Endothelial cell of umbilical vein (primary cell): ENCODE measurements around the gene HOXC12. TPM values are rescaled to one million over a fixed set of nuclear protein-coding genes. Genes with fewer than 3 reads are reported as not detected.

Source experiments
- BruUV-seq: library from RNA; stranded (reverse); fragments of 400-500 nt; replicated peaks from 2 replicates; lab custom pipeline; 2021; lab: Mats Ljungman, UMichigan
- CTCF ChIA-PET: fragments of 300-600, 350-600 bp; sonication (Branson Sonifier 250); formaldehyde crosslinking; loops from one replicate; lab custom pipeline; 2021; ENCODE audit warnings: antibody characterized with exemption, inconsistent platforms; lab: Charles Lee
- POLR2A ChIA-PET: fragments of 300-600, 350-600 bp; sonication (Branson Sonifier 250); formaldehyde crosslinking; loops from one replicate; lab custom pipeline; 2021; ENCODE audit warnings: antibody characterized with exemption, inconsistent platforms; lab: Charles Lee
- DNase-seq: peaks from one replicate; pipeline ENCODE4 v3.0.0-alpha.2; 2011; ENCODE audit warnings: low read depth, low spot score
- FAIRE-seq: peaks from 2 replicates; lab custom pipeline; 2011; peaks lifted over from hg19 to GRCh38; lab: Jason Lieb, UNC
- H2AFZ ChIP-seq: 2 replicates; pipeline ENCODE4 v1.6.0; 2012; ENCODE audit warnings: low read depth, low read length, control low read depth, inconsistent platforms
- H3K27ac ChIP-seq: 2 replicates; pipeline ENCODE4 v1.5.1; 2011; ENCODE audit warnings: low read depth, mild to moderate bottlenecking, control low read depth, low read length, moderate library complexity; ENCODE audit not compliant: insufficient read depth
- H3K27me3 ChIP-seq, 2 experiments: 2 replicates each; pipeline versions ENCODE4 v1.6.0 to v1.6.1; 2011; ENCODE audit warnings: low read length in 2 of 2, mixed read lengths in 1 of 2; ENCODE audit not compliant: control insufficient read depth in 2 of 2, insufficient read depth in 2 of 2
- H3K36me3 ChIP-seq, 2 experiments: 2 replicates in 1 of 2; 3 replicates in 1 of 2; pipeline ENCODE4 v1.5.1; 2011; ENCODE audit warnings: low read length in 2 of 2, mild to moderate bottlenecking in 1 of 2, moderate library complexity in 1 of 2; ENCODE audit not compliant: control insufficient read depth in 2 of 2, insufficient read depth in 2 of 2; ENCODE audit errors: extremely low read depth in 1 of 2
- H3K4me1 ChIP-seq: 3 replicates; pipeline ENCODE4 v1.5.1; 2011; ENCODE audit warnings: mild to moderate bottlenecking, low read length; ENCODE audit not compliant: control insufficient read depth, insufficient read depth; ENCODE audit errors: extremely low read depth
- H3K4me2 ChIP-seq: 2 replicates; pipeline ENCODE4 v1.6.1; 2011; ENCODE audit warnings: low read length, control low read depth, mixed read lengths; ENCODE audit not compliant: insufficient read depth
- H3K4me3 ChIP-seq, 3 experiments: fragments of 200-600 bp in 1 of 3; sonication (generic), shearing (Covaris generic) in 1 of 3; replicated peaks in 1 of 3; 2 replicates each; pipeline ENCODE4 v1.5.1; 2011 to 2016; ENCODE audit warnings: control low read depth in 3 of 3, low read length in 3 of 3, mild to moderate bottlenecking in 2 of 3, inconsistent platforms in 1 of 3, low read depth in 1 of 3, moderate library complexity in 1 of 3; ENCODE audit not compliant: insufficient read depth in 1 of 3
- H3K79me2 ChIP-seq: 2 replicates; pipeline ENCODE4 v1.6.0; 2012; ENCODE audit warnings: low read length, inconsistent platforms; ENCODE audit not compliant: control insufficient read depth, insufficient read depth
- H3K9ac ChIP-seq: replicated peaks from 2 replicates; pipeline ENCODE3; 2011; ENCODE audit warnings: low read length, control low read depth; ENCODE audit not compliant: insufficient read depth; ENCODE audit errors: extremely low read depth
- H3K9me1 ChIP-seq: replicated peaks from 3 replicates; pipeline ENCODE4 v1.6.0; 2011; ENCODE audit warnings: mild to moderate bottlenecking, low read length; ENCODE audit not compliant: control insufficient read depth, insufficient read depth; ENCODE audit errors: extremely low read depth
- H3K9me3 ChIP-seq: replicated peaks from 2 replicates; pipeline ENCODE4 v1.5.1; 2012; ENCODE audit warnings: low read length, inconsistent platforms; ENCODE audit not compliant: control insufficient read depth, insufficient read depth
- H4K20me1 ChIP-seq: replicated peaks from 2 replicates; pipeline ENCODE3; 2011; ENCODE audit warnings: mild to moderate bottlenecking, low read length; ENCODE audit not compliant: control insufficient read depth, insufficient read depth; ENCODE audit errors: extremely low read depth
- CTCF ChIP-seq, 2 donors: IDR thresholded peaks; 1 replicate in 1 of 2; 2 replicates in 1 of 2; pipeline ENCODE4 v1.5.1; 2011; ENCODE audit warnings: low read length in 2 of 2, mild to moderate bottlenecking in 2 of 2, moderate library complexity in 2 of 2, control low read depth in 1 of 2, inconsistent platforms in 1 of 2, low read depth in 1 of 2; ENCODE audit not compliant: insufficient read depth in 1 of 2; ENCODE audit errors: extremely low read depth in 1 of 2
- EZH2 ChIP-seq: IDR thresholded peaks from 2 replicates; pipeline ENCODE4 v1.6.1; 2012; ENCODE audit warnings: borderline replicate concordance, low read depth, mild to moderate bottlenecking, moderate library complexity, low read length, inconsistent platforms; ENCODE audit not compliant: severe bottlenecking
- FOS ChIP-seq: IDR thresholded peaks from 2 replicates; pipeline ENCODE4 v1.6.1; 2011; ENCODE audit warnings: mild to moderate bottlenecking, low read length, moderate library complexity, borderline replicate concordance; ENCODE audit not compliant: insufficient read depth
- GATA2 ChIP-seq: IDR thresholded peaks from 2 replicates; pipeline ENCODE4 v1.7.0; 2011; ENCODE audit warnings: low read depth, mild to moderate bottlenecking, moderate library complexity, mixed read lengths, low read length; ENCODE audit not compliant: insufficient read length, insufficient read depth
- JUN ChIP-seq: IDR thresholded peaks from 2 replicates; pipeline ENCODE4 v1.6.1; 2011; ENCODE audit warnings: borderline replicate concordance, low read depth; ENCODE audit not compliant: insufficient read length, insufficient read depth
- MAX ChIP-seq: IDR thresholded peaks from 2 replicates; pipeline ENCODE4 v1.6.1; 2011; ENCODE audit not compliant: insufficient read depth, insufficient read length
- POLR2A ChIP-seq: IDR thresholded peaks from 2 replicates; pipeline ENCODE4 v1.6.1; 2012; ENCODE audit warnings: low read depth, mild to moderate bottlenecking, control low read depth, low read length
- POLR2AphosphoS5 ChIP-seq: IDR thresholded peaks from 2 replicates; pipeline ENCODE4 v1.6.1; 2012; ENCODE audit warnings: low read depth, mild to moderate bottlenecking, control low read depth, low read length, moderate library complexity; ENCODE audit not compliant: insufficient read depth
- dilution Hi-C: fragments of 300-500 bp; cut with MboI; formaldehyde crosslinking; loops from one replicate; pipeline ENCODE4 v1.15.0; 2019; ENCODE audit warnings: low sequenced_read_pairs; ENCODE audit not compliant: extremely low pct_ligation_motif_present
- intact Hi-C: fragments of 100-400 bp; cut with micrococcal nuclease; formaldehyde crosslinking; loops from one replicate; pipeline ENCODE4 v1.10.0; 2022
- polyA plus RNA-seq, 4 experiments: library from polyadenylated mRNA; depleted of rRNA in 3 of 4; stranded (reverse) in 3 of 4; unstranded in 1 of 4; fragments of >200 nt; gene quantifications; 2 replicates each; pipeline versions ENCODE4 v1.2.1 to v1.2.3, GENCODE V29; 2011 to 2012; ENCODE audit warnings: missing spikeins in 1 of 4
- total RNA-seq: library from RNA; stranded (reverse); gene quantifications from 2 replicates; pipeline ENCODE4 v1.2.3, GENCODE V29; 2021

Gene HOXC12
- total and polyA plus RNA-seq, 2 donors (not counting 3 experiments of a cell fraction or from before 2014, with no cell fraction given), result not detected

- Histone ChIP-seq H3K36me3 (no peaks in the 10 kb centered on the region), H3K4me1 (no peaks in the 10 kb centered on the region), H3K9me3 (no peaks in the 10 kb centered on the region), H4K20me1 (no peaks in the 10 kb centered on the region), H3K27me3 (peaks cover 76 to 95% of the 10 kb centered on the region in 2 experiments), H3K27ac (no peak overlapping the region), H3K79me2 (no peaks in the 10 kb centered on the region), H3K4me3 (no peak overlapping the region), H3K4me2 (no peak overlapping the region), H3K9me1 (no peaks in the 10 kb centered on the region), H2AFZ (no peak overlapping the region), H3K9ac (no peak overlapping the region)
- TF ChIP-seq EZH2 (no peak), FOS (no peak)
- intact Hi-C loops (loop anchor here (10.0 kb wide), 1 partner anchor 362 kb away; the partner anchor contains the start of gene GPR84), dilution Hi-C loops (no loop called here)
- no peak for FAIRE-seq
- DNase-seq, result no peak
- BruUV-seq, result no TSS peak
- CTCF ChIA-PET, result interaction anchor here (0.8 to 17.0 kb wide), 4 partner anchors 16 to 205 kb away, joined by 3 to 616 read pairs (median 4); partner anchors contain the start of genes HOXC10 and SMUG1
- POLR2A ChIA-PET, result no interaction called here
Observed at GRCh38 chr12:54002278-54002914, 47.7 kb downstream of the HOXC12 start.

- H4K20me1 ChIP-seq, result no peaks in the 10 kb centered on the region
- H3K9me3 ChIP-seq, result no peaks in the 10 kb centered on the region
- DNase-seq, result no peak
- no peak overlapping the region for H3K9ac ChIP-seq
- no TSS peak for BruUV-seq
- intact Hi-C loops, result loop anchor here (10.0 kb wide), 1 partner anchor 362 kb away; the partner anchor contains the start of gene GPR84
- dilution Hi-C loops, result no loop called here
- no peak overlapping the region for H3K27ac ChIP-seq
- H3K4me2 ChIP-seq, result no peak overlapping the region
- POLR2A ChIA-PET, result no interaction called here
- FAIRE-seq, result no peak
- CTCF ChIA-PET, result interaction anchor here (0.8 to 17.0 kb wide), 3 partner anchors 193 to 205 kb away, joined by 3 to 616 read pairs (median 235); partner anchors contain the start of gene SMUG1
- H3K9me1 ChIP-seq, result no peaks in the 10 kb centered on the region
- peaks cover 78 to 95% of the 10 kb centered on the region in 2 experiments for H3K27me3 ChIP-seq
- H3K79me2 ChIP-seq, result no peaks in the 10 kb centered on the region
- TF ChIP-seq GATA2 (no peak), POLR2A (no peak), POLR2AphosphoS5 (no peak), EZH2 (no peak), FOS (no peak), CTCF (IDR thresholded peaks at IDR 0.05; ENCODE audit: extremely low read depth in 1 of 2, insufficient read depth in 1 of 2, low read depth in 1 of 2, low read length in 2 of 2) (no peak), MAX (no peak), JUN (no peak)
- no peaks in the 10 kb centered on the region for H3K4me1 ChIP-seq
- no peak overlapping the region for H2AFZ ChIP-seq
- no peaks in the 10 kb centered on the region for H3K36me3 ChIP-seq
- no peak overlapping the region for H3K4me3 ChIP-seq
Observed at GRCh38 chr12:54002915-54003389, 48.2 kb downstream of the HOXC12 start.
